G401 (cell line): Measurements from ENCODE around the gene OXTR. TPM values are rescaled to one million over a fixed set of nuclear protein-coding genes. Genes with fewer than 3 reads are reported as not detected.

Source experiments
- DNase-seq: peaks from one replicate; pipeline ENCODE4 v3.0.0-alpha.2; 2015; ENCODE audit warnings: low spot score
- in situ Hi-C: cut with HindIII; loops from 2 replicates; pipeline ENCODE4 v1.10.0; 2016; ENCODE audit warnings: low sequenced_read_pairs, mixed read lengths
- total RNA-seq: library from RNA; depleted of rRNA; stranded (reverse); fragments of >200 nt; shearing (Covaris generic); gene quantifications from 2 replicates; pipeline ENCODE4 v1.2.3, GENCODE V29; 2014

Gene OXTR
- total RNA-seq, 1 experiment from 2014 or later, result 1.1 TPM

GRCh38 chr3:8745619-8746370 is 23.6 kb downstream of the OXTR start:
- in situ Hi-C loops, result no loop called here
- no peak for DNase-seq

GRCh38 chr3:8743911-8744310 is 25.5 kb downstream of the OXTR start:
- DNase-seq, result no peak
- in situ Hi-C loops, result no loop called here

- no peak for DNase-seq
- in situ Hi-C loops, result no loop called here
Observed at GRCh38 chr3:8743021-8743601, 26.3 kb downstream of the OXTR start.

GRCh38 chr3:8741581-8742261 is 27.7 kb downstream of the OXTR start:
- in situ Hi-C loops, result no loop called here
- DNase-seq, result no peak

- in situ Hi-C loops, result no loop called here
- DNase-seq, result no peak
Observed at GRCh38 chr3:8739757-8740504, 29.5 kb downstream of the OXTR start.

- in situ Hi-C loops, result no loop called here
- DNase-seq, result no peak
Observed at GRCh38 chr3:8738639-8739038, 30.8 kb downstream of the OXTR start.

GRCh38 chr3:8737823-8738222 is 31.6 kb downstream of the OXTR start:
- no peak for DNase-seq
- in situ Hi-C loops, result no loop called here

GRCh38 chr3:8737301-8737700 is 32.1 kb downstream of the OXTR start:
- in situ Hi-C loops, result no loop called here
- no peak for DNase-seq

- in situ Hi-C loops, result no loop called here
- no peak for DNase-seq
Observed at GRCh38 chr3:8736436-8736835, 33.0 kb downstream of the OXTR start.

GRCh38 chr3:8734908-8735307 is 34.5 kb downstream of the OXTR start:
- no peak for DNase-seq
- in situ Hi-C loops, result no loop called here

GRCh38 chr3:8734137-8734878 is 35.1 kb downstream of the OXTR start:
- DNase-seq, result no peak
- in situ Hi-C loops, result no loop called here

- DNase-seq, result no peak
- in situ Hi-C loops, result no loop called here
Observed at GRCh38 chr3:8733332-8734094, 35.9 kb downstream of the OXTR start, which contains the start of gene CAV3. Gene CAV3 (plus strand): TSS chr3:8733802. CDS start chr3:8733877, 75 bp downstream.

- DNase-seq, result no peak
- in situ Hi-C loops, result no loop called here
Observed at GRCh38 chr3:8732413-8732812, 37.0 kb downstream of the OXTR start.

GRCh38 chr3:8730656-8731055 is 38.8 kb downstream of the OXTR start:
- in situ Hi-C loops, result no loop called here
- DNase-seq, result no peak

- in situ Hi-C loops, result no loop called here
- no peak for DNase-seq
Observed at GRCh38 chr3:8729479-8729878, 39.9 kb downstream of the OXTR start.

GRCh38 chr3:8727605-8728512 is 41.6 kb downstream of the OXTR start:
- in situ Hi-C loops, result no loop called here
- DNase-seq, result no peak

- DNase-seq, result no peak
- in situ Hi-C loops, result no loop called here
Observed at GRCh38 chr3:8724108-8724752, 45.2 kb downstream of the OXTR start.
